Coronary artery (tissue), 2 donors: ENCODE data around the gene VDAC1.

Experiments used
- DNase-seq: peaks from one replicate; pipeline ENCODE4 v3.0.0-alpha.2; 2017; ENCODE audit warnings: low spot score
- H3K27ac ChIP-seq, 2 donors: fragments of 200-600 bp; sonication (generic); one replicate each; pipeline ENCODE4 v1.5.1; 2016 to 2019
- H3K4me3 ChIP-seq: fragments of 200-600 bp; sonication (generic); 2 replicates; pipeline ENCODE4 v1.5.1; 2016; ENCODE audit warnings: mild to moderate bottlenecking, moderate library complexity
- CTCF ChIP-seq: fragments of 200-600 bp; sonication (generic); IDR thresholded peaks from one replicate; pipeline ENCODE4 v1.5.1; 2019; ENCODE audit warnings: antibody characterized with exemption

VDAC1 gene

GRCh38 chr5:133967124-133967523 is 37.7 kb downstream of the VDAC1 start:
- TF ChIP-seq CTCF, result no peak
- Histone ChIP-seq H3K27ac (peak overlapping the region; percentile 85 to 99), H3K4me3 (no peak overlapping the region)
- no peak for DNase-seq

DNA sequence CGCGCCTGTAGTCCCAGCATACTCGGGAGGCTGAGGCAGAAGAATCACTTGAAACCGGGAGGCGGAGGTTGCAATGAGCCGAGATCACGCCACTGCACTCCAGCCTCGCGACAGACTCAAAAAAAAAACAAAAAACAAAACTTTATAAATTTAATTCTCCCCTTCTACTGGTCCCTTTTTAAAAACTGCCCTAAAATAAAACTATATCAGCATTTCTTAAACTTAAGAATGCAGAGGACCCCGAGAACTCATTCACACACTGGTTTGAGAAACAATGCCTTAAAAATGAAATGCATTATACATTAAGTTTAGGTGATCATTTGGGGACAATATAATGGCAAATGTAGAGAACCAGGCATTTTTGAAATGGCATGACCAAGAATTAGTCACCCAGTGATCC is 38.7 kb downstream of the VDAC1 start:
- Histone ChIP-seq H3K27ac (no peak overlapping the region), H3K4me3 (no peak overlapping the region)
- DNase-seq, result no peak
- no peak for TF ChIP-seq CTCF

- no peak for TF ChIP-seq CTCF
- DNase-seq, result no peak
- no peak overlapping the region for H3K27ac ChIP-seq
- H3K4me3 ChIP-seq, result no peak overlapping the region
These were observed 41.2 kb downstream of the VDAC1 start for GRCh38 chr5:133963493-133964128.

DNA sequence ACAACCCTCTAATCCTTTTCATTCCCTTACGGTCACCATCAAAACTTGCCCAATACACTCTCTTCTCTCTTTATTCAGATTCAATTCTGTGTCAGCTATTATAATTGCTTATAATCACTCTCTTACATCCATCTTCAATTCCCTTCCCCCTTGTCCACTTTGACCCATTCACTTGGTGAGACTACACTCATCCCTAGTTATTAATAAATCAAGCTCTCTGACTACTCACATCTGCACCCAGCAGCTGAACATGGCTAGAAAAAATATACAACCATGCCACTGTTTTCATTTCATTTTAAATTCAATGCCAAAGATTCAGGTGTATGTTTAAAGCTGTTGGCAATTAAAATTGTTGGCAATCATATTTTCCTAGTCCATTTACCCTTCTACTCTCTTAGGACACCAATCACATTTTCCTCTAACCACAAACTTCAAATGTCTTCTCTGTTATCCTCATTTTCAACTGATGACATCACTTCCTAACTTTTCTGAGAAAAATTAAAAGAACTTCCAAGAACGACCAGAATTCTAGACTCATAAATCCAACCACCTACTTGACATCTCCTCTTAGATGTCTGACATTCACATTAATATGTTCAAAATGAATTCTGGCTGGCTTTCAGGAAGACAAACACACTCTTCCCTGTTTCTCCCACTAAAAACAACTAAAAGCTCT is 41.8 kb downstream of the VDAC1 start:
- Histone ChIP-seq H3K27ac (no peak overlapping the region), H3K4me3 (no peak overlapping the region)
- no peak for DNase-seq
- TF ChIP-seq CTCF, result no peak

- TF ChIP-seq CTCF, result no peak
- H3K4me3 ChIP-seq, result no peak overlapping the region
- DNase-seq, result no peak
- no peak overlapping the region for H3K27ac ChIP-seq
These were observed 42.6 kb downstream of the VDAC1 start for GRCh38 chr5:133962131-133962530.

- Histone ChIP-seq H3K27ac (no peak overlapping the region), H3K4me3 (no peak overlapping the region)
- DNase-seq, result no peak
- no peak for TF ChIP-seq CTCF
These were observed 45.1 kb downstream of the VDAC1 start for GRCh38 chr5:133959643-133960042.

GRCh38 chr5:133957591-133957990 is 47.2 kb downstream of the VDAC1 start:
- Histone ChIP-seq H3K27ac (no peak overlapping the region), H3K4me3 (no peak overlapping the region)
- TF ChIP-seq CTCF, result no peak
- no peak for DNase-seq
